MCF 10A (cell line): ENCODE results near the gene OSBPL7. TPM values are rescaled to one million over a fixed set of nuclear protein-coding genes. Genes with fewer than 3 reads are reported as not detected.

Source experiments
- BruUV-seq: library from RNA; stranded (reverse); fragments of 400-500 nt; replicated peaks from 2 replicates; lab custom pipeline; 2021; lab: Mats Ljungman, UMichigan
- CTCF ChIA-PET: fragments of 300-600 bp; sonication (Branson Sonifier 250); formaldehyde crosslinking; extraction: SDS; loops from one replicate; lab custom pipeline; 2021; ENCODE audit warnings: antibody characterized with exemption, inconsistent platforms; lab: Yijun Ruan, JAX
- POLR2A ChIA-PET: fragments of 300-600, 350-650 bp; sonication (Branson Sonifier 250); formaldehyde crosslinking; extraction: SDS; loops from one replicate; lab custom pipeline; 2020; ENCODE audit warnings: antibody characterized with exemption, inconsistent platforms; lab: Yijun Ruan, JAX
- DNase-seq: peaks from one replicate; pipeline ENCODE4 v3.0.0-alpha.2; 2018; ENCODE audit not compliant: unreplicated experiment
- H3K27ac Mint-ChIP-seq: one replicate; pipeline ENCODE4 v1.8.0; 2022; ENCODE audit warnings: mild to moderate bottlenecking, low read depth, mixed read lengths; ENCODE audit not compliant: unreplicated experiment
- H3K27me3 Mint-ChIP-seq: one replicate; pipeline ENCODE4 v1.8.0; 2022; ENCODE audit warnings: mixed read lengths; ENCODE audit not compliant: insufficient read depth, unreplicated experiment
- H3K36me3 Mint-ChIP-seq: one replicate; pipeline ENCODE4 v1.8.0; 2022; ENCODE audit warnings: mild to moderate bottlenecking, moderate library complexity, mixed read lengths; ENCODE audit not compliant: insufficient read depth, unreplicated experiment
- H3K4me1 Mint-ChIP-seq: one replicate; pipeline ENCODE4 v1.8.0; 2022; ENCODE audit warnings: mixed read lengths; ENCODE audit not compliant: insufficient read depth, unreplicated experiment
- H3K4me3 Mint-ChIP-seq: one replicate; pipeline ENCODE4 v1.8.0; 2022; ENCODE audit warnings: mild to moderate bottlenecking, moderate library complexity, mixed read lengths; ENCODE audit not compliant: unreplicated experiment
- H3K9me3 Mint-ChIP-seq: one replicate; pipeline ENCODE4 v1.8.0; 2022; ENCODE audit warnings: mixed read lengths; ENCODE audit not compliant: unreplicated experiment
- CTCF ChIP-seq: fragments of 200-600 bp; IDR thresholded peaks from one replicate; pipeline ENCODE4 v1.8.0; 2022; ENCODE audit warnings: antibody characterized with exemption, mild to moderate bottlenecking; ENCODE audit not compliant: unreplicated experiment
- intact Hi-C: fragments of 100-400 bp; cut with micrococcal nuclease; formaldehyde crosslinking; loops from 2 replicates; pipeline ENCODE4 v1.14.1; 2022
- total RNA-seq: library from RNA; stranded (reverse); gene quantifications from 2 replicates; pipeline ENCODE4 v1.2.3, GENCODE V29; 2022

The OSBPL7 gene
- total RNA-seq, 1 experiment from 2014 or later = 4.7 TPM

DNA sequence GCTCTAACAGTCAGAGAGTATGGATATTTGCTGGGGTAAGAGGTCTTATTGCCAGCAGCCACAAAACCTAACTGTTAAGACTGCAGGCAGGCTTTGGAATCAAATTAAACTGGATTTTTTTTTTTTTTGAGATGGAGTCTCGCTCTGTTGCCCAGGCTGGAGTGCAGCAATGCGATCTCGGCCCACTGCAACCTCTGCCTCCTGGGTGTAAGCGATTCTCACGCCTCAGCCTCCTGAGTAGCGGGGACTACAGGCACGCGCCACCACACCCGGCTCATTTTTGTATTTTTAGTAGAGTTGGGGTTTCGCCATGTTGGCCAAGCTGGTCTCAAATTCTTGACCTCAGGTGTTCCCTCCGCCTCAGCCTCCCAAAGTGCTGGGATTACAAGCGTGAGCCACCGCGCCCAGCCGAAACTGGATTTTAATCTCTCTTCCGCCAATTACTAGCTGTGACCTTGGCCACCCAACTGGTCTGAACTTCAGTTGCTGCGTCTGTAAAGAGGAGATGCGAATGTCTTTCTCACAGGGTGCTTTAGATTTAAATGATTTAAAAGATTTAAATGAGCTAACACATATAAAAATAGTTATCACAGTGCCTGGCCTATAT, 8.9 kb upstream of the OSBPL7 start:
- Mint-ChIP-seq H3K36me3 (peaks cover 34% of the 10 kb centered on the region), H3K27ac (peak overlapping the region; percentile 47), H3K9me3 (no peaks in the 10 kb centered on the region), H3K4me3 (peak overlapping the region; percentile 83), H3K4me1 (peaks cover 10% of the 10 kb centered on the region), H3K27me3 (no peaks in the 10 kb centered on the region)
- CTCF ChIA-PET = interaction anchor here (0.6 to 1.8 kb wide), 6 partner anchors 8 to 130 kb away, joined by 3 to 7 read pairs (median 4); partner anchors contain the start of gene SCRN2
- POLR2A ChIA-PET = interaction anchor here (0.7 to 3.4 kb wide), 11 partner anchors 9 to 278 kb away, joined by 3 to 38 read pairs (median 7); partner anchors contain the start of genes CDK5RAP3, OSBPL7, SCRN2 and SNX11
- TF ChIP-seq CTCF = no peak
- no peak for DNase-seq
- no TSS peak for BruUV-seq
- intact Hi-C loops = loop anchor here (1.0 kb wide), 1 partner anchor 54 kb away; no protein-coding TSS in a partner anchor

DNA sequence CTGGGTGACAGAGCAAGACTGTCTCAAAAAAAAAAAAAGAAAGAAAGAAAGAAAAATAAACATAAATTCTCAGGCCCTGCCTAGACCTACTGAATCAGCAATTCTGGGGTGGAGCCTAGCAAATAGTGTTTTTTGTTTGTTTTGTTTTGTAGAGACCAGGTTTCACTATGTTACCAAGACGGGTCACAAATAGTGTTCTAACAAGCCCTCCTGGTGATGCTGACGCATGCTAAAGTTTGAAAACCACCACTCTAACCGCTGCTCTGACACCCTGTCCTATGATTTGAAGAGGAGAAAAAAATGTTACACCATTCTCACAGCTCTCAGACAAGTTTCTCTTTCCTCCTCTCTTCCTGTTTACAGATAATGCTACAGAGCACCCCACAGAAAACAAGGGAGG, 8.3 kb upstream of the OSBPL7 start:
- H3K27ac Mint-ChIP-seq = peak overlapping the region; percentile 47

DNA sequence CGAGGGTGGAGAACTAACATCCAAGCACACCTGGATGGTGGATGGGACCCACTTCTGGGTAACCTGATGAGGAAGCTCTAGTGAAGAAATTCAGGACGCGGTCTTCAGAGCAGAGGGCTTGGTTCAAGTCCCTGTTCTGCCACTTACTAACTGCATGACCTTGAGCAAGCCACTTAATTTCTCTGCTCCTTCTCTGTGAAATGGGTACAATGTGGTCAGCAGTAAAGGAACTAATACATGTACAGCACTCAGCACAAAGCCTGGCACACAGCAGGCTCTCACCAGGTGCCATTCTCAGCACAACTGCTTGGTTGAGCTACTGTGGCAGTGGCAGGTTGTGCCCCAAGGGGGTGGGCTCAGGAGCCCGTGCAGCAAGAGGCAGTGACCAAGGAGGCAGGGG, 1.9 kb upstream of the OSBPL7 start:
- no peak for TF ChIP-seq CTCF
- CTCF ChIA-PET = no interaction called here

More for the DNA sequence above, 8.3 kb upstream of the OSBPL7 start:
- TF ChIP-seq CTCF = no peak
- POLR2A ChIA-PET = interaction anchor here (1.8 to 3.4 kb wide), 3 partner anchors 20 to 65 kb away, joined by 7 to 38 read pairs (median 12); partner anchors contain the start of genes SP2 and SP6
- H3K9me3 Mint-ChIP-seq = no peaks in the 10 kb centered on the region
- peaks cover 40% of the 10 kb centered on the region for H3K36me3 Mint-ChIP-seq
- BruUV-seq = no TSS peak
- no peaks in the 10 kb centered on the region for H3K27me3 Mint-ChIP-seq
- CTCF ChIA-PET = interaction anchor here (0.6 to 0.7 kb wide), 2 partner anchors 107 to 129 kb away, joined by 3 read pairs; no protein-coding TSS in a partner anchor
- peaks cover 10% of the 10 kb centered on the region for H3K4me1 Mint-ChIP-seq
- peak overlapping the region; percentile 83 for H3K4me3 Mint-ChIP-seq
- intact Hi-C loops = no loop called here
- DNase-seq = no peak

DNA sequence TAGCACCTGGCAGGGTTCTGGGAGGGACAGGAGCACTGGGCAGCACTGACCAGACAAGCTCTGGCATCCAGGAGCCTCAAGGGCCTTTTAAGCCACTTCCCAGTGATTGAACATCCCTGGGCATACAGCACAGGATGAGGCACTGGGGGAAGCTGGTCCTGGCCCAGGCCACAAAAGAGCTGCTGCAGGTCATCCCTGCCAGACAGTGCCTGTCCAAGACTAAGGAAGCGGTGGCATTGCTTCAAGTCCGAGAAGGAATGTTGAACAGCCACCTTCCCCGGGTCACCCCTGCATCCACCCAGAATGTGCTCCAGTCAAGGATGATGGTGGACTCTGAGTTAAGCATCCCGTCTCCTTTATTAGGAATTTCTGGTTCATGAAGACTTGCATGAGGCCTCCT, 1.2 kb upstream of the OSBPL7 start:
- no TSS peak for BruUV-seq
- Mint-ChIP-seq H3K4me1 (peaks cover 23% of the 10 kb centered on the region), H3K36me3 (peaks cover 49% of the 10 kb centered on the region), H3K9me3 (no peaks in the 10 kb centered on the region), H3K4me3 (no peak overlapping the region), H3K27me3 (no peaks in the 10 kb centered on the region), H3K27ac (no peak overlapping the region)
- TF ChIP-seq CTCF = no peak
- ChIA-PET CTCF (interaction anchor here (1.2 kb wide), 1 partner anchor 8 kb away, joined by 5 read pairs; no protein-coding TSS in a partner anchor), POLR2A (interaction anchor here (1.0 to 3.1 kb wide), 2 partner anchors 8 to 73 kb away, joined by 5 to 24 read pairs; partner anchors contain the start of genes LRRC46, MRPL10 and SP2)
- intact Hi-C loops = no loop called here
- no peak for DNase-seq

More for the DNA sequence above, 1.9 kb upstream of the OSBPL7 start:
- no peak overlapping the region for H3K4me3 Mint-ChIP-seq
- DNase-seq = no peak
- POLR2A ChIA-PET = interaction anchor here (1.0 kb wide), 1 partner anchor 72 kb away, joined by 5 read pairs; the partner anchor contains the start of gene SP2
- H3K27me3 Mint-ChIP-seq = no peaks in the 10 kb centered on the region
- H3K9me3 Mint-ChIP-seq = no peaks in the 10 kb centered on the region
- peaks cover 56% of the 10 kb centered on the region for H3K36me3 Mint-ChIP-seq
- H3K4me1 Mint-ChIP-seq = peaks cover 23% of the 10 kb centered on the region
- TSS peak; percentile 66 for BruUV-seq
- intact Hi-C loops = no loop called here
- H3K27ac Mint-ChIP-seq = no peak overlapping the region
